Measurements from ENCODE around the gene CLN5. TPM values are rescaled to one million over a fixed set of nuclear protein-coding genes. Genes with fewer than 3 reads are reported as not detected.

Gene CLN5
- total RNA-seq, 1 donor, result 18.9 TPM

DNA sequence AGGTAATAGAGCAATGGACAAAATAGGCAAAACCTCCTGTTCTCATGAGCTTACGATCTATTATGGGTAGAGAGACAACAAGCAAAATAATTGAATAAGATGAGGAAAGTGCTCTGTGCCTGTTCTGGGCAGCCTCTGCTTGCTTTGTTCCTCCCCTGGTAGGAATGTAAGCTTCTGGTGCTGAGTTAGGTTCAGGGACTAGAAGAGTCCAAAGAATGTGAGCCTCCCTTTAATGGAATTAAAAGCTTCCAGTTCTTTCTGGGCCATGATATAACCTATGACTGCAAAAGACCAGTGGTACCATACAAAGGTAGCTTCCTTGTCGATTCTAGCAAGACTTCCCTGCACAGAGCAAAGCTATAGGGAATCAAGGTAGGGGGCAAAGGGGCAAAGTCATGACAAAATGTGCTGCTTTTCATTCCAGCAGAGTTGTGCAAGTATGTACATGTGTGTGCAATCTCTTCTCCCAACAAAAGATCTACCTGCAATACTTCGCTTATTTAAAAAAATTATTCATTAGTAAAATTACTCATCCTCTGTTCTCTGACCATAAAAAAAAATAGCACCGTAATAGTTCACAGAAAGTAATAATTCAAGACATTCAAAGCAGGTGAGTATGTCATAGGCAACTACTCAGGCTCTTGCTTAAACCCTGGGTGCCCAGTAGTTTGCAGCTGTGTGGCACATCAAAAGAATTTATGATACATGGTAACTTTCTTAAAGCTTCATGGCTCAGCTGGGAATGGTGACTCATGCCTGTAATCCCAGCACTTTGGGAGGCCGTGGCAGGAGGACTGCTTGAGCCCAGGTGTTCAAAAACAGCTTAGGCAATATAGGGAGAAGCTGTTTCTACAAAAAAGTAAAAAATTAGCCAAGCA is 22.2 kb upstream of the CLN5 start:
- peaks cover 22% of the 10 kb centered on the region for H3K27me3 ChIP-seq (ENCODE audit: insufficient read depth, low read length)
- no peak overlapping the region for H3K4me3 ChIP-seq (ENCODE audit: low read length)
- no peaks in the 10 kb centered on the region for H3K9me3 ChIP-seq (ENCODE audit: low read depth, low read length)
- no peaks in the 10 kb centered on the region for H3K4me1 ChIP-seq (ENCODE audit: insufficient read depth, low read length)

DNA sequence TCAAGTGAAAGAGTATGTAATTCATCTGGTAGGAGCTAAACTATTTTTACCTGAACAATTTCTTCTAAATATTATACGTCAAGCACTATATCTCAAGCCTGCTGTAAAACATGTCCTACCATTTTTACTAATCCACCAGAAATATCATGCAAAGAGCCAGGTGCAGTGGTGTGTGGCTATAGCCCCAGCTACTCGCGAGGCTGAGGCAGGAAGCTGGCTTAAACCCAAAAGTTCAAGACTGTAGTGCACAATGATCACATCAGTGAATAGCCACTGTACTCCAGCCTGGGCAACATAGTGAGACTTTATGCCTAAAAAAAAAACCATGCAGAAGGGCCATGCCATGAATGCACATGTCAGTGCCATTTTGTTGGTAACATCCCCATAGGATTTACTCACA is 20.7 kb upstream of the CLN5 start:
- Histone ChIP-seq H3K4me3 (ENCODE audit: low read length) (no peak overlapping the region), H3K4me1 (ENCODE audit: insufficient read depth, low read length) (no peaks in the 10 kb centered on the region), H3K9me3 (ENCODE audit: low read depth, low read length) (no peaks in the 10 kb centered on the region), H3K27me3 (ENCODE audit: insufficient read depth, low read length) (peaks cover 27% of the 10 kb centered on the region)

DNA sequence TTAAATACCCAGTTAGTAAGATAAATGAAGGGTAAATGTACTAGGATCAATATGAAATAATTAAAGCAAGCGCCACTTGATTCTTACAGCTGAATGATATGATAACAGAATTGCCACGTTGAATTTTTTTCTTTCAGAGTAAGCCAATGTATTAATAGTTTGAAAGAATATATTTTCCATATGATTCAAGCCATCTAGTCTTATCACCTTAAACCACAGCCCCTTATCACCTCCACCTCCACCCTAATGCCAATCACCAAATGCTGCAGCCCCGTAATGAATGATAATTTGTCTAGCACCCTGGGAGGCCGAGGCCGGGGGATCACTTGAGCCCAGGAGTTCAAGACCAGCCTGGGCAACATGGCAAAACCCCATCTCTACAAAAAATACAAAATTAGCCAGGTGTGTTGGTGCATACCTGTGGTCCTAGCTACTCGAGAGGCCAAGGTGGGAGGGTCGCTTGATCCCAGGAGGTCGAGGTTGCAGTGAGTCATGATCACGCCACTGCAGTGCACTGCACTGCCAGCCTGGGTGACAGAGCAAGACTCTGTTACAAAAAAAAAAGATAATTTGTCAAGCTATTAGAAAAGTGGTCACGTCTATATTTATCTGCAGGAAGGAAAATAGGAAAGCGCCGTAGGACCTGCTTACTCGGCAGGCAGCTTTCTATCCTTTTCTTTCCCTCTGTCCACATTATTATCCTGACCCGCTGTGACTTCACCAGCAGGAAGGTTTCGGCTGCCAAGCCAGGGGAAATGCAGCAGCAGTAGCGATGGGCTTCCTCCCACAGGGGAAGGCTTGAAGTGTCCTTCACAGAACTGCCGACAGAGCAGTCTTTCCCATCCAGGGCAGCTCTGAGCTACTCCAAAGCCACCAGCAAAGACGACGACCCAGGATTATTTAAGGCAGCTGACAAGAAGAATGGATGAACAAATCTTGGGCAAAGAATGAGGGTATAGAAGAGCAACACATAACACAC is 19.7 kb upstream of the CLN5 start:
- H3K4me1 ChIP-seq (ENCODE audit: insufficient read depth, low read length), result no peaks in the 10 kb centered on the region
- H3K9me3 ChIP-seq (ENCODE audit: low read depth, low read length), result no peaks in the 10 kb centered on the region

GRCh38 chr13:76973920-76974617 is 17.8 kb upstream of the CLN5 start:
- Histone ChIP-seq H3K4me3 (ENCODE audit: low read length) (no peak overlapping the region), H3K4me1 (ENCODE audit: insufficient read depth, low read length) (no peaks in the 10 kb centered on the region), H3K9me3 (ENCODE audit: low read depth, low read length) (no peaks in the 10 kb centered on the region), H3K27me3 (ENCODE audit: insufficient read depth, low read length) (peaks cover 44% of the 10 kb centered on the region)

More for the DNA sequence above, 19.7 kb upstream of the CLN5 start:
- peaks cover 28% of the 10 kb centered on the region for H3K27me3 ChIP-seq (ENCODE audit: insufficient read depth, low read length)
- no peak overlapping the region for H3K4me3 ChIP-seq (ENCODE audit: low read length)

GRCh38 chr13:76974618-76974975 is 17.3 kb upstream of the CLN5 start:
- Histone ChIP-seq H3K9me3 (ENCODE audit: low read depth, low read length) (no peaks in the 10 kb centered on the region), H3K4me3 (ENCODE audit: low read length) (no peak overlapping the region), H3K4me1 (ENCODE audit: insufficient read depth, low read length) (no peaks in the 10 kb centered on the region), H3K27me3 (ENCODE audit: insufficient read depth, low read length) (peaks cover 45% of the 10 kb centered on the region)

DNA sequence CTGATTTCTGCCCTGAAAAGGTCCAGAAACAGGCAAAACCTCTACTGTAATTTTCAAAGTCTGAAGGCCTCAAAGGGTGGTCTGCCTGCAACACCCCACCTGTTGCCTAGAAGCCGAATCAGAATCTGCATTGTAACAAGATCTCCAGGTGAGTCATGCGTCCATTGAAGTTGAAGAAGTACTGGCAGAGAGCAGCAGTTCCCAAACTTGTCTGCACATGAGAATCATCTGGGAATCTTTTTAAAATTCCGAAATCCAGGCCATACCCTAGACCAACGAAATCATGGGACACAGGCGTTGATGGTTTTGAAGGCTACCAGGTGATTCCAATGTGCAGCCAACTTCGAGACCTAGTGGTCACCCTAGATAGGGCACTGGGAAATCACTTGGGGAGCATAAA is 16.0 kb upstream of the CLN5 start:
- Histone ChIP-seq H3K4me3 (ENCODE audit: low read length) (no peak overlapping the region), H3K9me3 (ENCODE audit: low read depth, low read length) (no peaks in the 10 kb centered on the region), H3K4me1 (ENCODE audit: insufficient read depth, low read length) (peaks cover 7% of the 10 kb centered on the region), H3K27me3 (ENCODE audit: insufficient read depth, low read length) (peaks cover 51% of the 10 kb centered on the region)

DNA sequence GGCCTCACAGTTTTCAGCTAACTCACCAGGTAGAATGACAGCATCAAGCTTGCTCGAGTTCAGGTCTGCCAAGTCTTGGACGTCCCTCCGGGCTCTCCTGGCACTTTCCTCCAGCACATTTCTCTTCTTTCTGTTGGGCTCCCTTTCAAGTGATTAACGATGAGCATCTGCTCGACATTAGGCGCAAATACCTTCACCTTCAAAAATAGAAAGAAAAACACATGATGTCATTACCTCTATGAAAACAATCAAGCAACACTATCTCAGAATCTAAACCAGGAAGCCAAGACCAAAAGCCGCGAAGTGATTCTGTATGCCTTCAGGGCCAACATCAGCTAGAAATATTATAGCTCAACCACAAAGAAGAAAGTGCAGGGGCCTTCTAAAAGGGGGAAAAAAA is 15.4 kb upstream of the CLN5 start:
- Histone ChIP-seq H3K4me3 (ENCODE audit: low read length) (no peak overlapping the region), H3K27me3 (ENCODE audit: insufficient read depth, low read length) (peaks cover 52% of the 10 kb centered on the region), H3K4me1 (ENCODE audit: insufficient read depth, low read length) (peaks cover 7% of the 10 kb centered on the region), H3K9me3 (ENCODE audit: low read depth, low read length) (no peaks in the 10 kb centered on the region)

GRCh38 chr13:76976929-76977328 is 15.0 kb upstream of the CLN5 start:
- Histone ChIP-seq H3K9me3 (ENCODE audit: low read depth, low read length) (no peaks in the 10 kb centered on the region), H3K4me3 (ENCODE audit: low read length) (no peak overlapping the region), H3K4me1 (ENCODE audit: insufficient read depth, low read length) (peaks cover 7% of the 10 kb centered on the region), H3K27me3 (ENCODE audit: insufficient read depth, low read length) (peaks cover 51% of the 10 kb centered on the region)

GRCh38 chr13:76980075-76980718 is 11.7 kb upstream of the CLN5 start:
- Histone ChIP-seq H3K4me1 (ENCODE audit: insufficient read depth, low read length) (peaks cover 7% of the 10 kb centered on the region), H3K4me3 (ENCODE audit: low read length) (no peak overlapping the region), H3K27me3 (ENCODE audit: insufficient read depth, low read length) (peaks cover 38% of the 10 kb centered on the region), H3K9me3 (ENCODE audit: low read depth, low read length) (no peaks in the 10 kb centered on the region)

DNA sequence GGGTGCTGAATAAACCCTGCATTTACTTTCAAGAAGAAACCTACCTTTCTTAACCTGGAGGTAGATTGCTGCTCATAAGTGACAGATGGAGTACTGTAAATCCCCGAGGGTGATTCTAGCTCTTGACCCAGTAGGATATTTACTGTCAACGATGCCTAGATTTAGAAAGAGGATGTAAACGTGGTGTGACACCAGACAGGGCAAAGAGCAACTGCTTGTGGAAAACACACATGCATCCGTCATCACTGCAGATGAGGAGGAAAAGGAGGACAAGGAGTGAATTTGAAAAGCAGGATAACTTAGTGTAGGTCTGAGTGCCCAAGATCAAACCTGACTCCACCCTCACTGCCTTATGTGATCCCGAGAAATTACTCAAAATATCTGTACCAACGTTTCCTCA is 9.8 kb upstream of the CLN5 start:
- Histone ChIP-seq H3K9me3 (ENCODE audit: low read depth, low read length) (no peaks in the 10 kb centered on the region), H3K4me1 (ENCODE audit: insufficient read depth, low read length) (peaks cover 7% of the 10 kb centered on the region), H3K27me3 (ENCODE audit: insufficient read depth, low read length) (peaks cover 37% of the 10 kb centered on the region), H3K4me3 (ENCODE audit: low read length) (no peak overlapping the region)

DNA sequence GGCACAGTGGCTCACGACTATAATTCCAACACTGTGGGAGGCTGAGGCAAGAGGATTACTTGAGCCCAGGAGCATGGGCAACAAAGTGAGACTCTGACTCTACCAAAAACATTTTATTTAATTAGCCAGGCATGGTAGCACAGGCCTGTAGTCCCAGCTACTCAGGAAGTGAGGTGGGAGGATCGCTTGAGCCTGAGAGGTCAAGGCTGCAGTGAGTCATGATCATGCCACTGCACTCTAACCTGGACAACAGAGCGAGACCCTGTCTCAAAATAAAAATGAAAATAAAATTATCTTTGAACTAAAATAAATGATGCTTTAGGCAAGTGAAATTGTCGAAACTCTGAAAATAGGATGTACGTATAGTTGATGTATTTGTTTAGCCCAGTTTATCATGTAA is 8.2 kb upstream of the CLN5 start:
- H3K27me3 ChIP-seq (ENCODE audit: insufficient read depth, low read length), result peaks cover 29% of the 10 kb centered on the region
- H3K4me3 ChIP-seq (ENCODE audit: low read length), result no peak overlapping the region
- peaks cover 7% of the 10 kb centered on the region for H3K4me1 ChIP-seq (ENCODE audit: insufficient read depth, low read length)
- H3K9me3 ChIP-seq (ENCODE audit: low read depth, low read length), result no peaks in the 10 kb centered on the region

- Histone ChIP-seq H3K27me3 (ENCODE audit: insufficient read depth, low read length) (peaks cover 11% of the 10 kb centered on the region), H3K4me1 (ENCODE audit: insufficient read depth, low read length) (peaks cover 28% of the 10 kb centered on the region), H3K4me3 (ENCODE audit: low read length) (peak overlapping the region; percentile 80), H3K9me3 (ENCODE audit: low read depth, low read length) (no peaks in the 10 kb centered on the region)
These were observed 467 bp upstream of the CLN5 start for GRCh38 chr13:76991432-76991795.

- Histone ChIP-seq H3K4me3 (ENCODE audit: low read length) (peak overlapping the region; percentile 80), H3K4me1 (ENCODE audit: insufficient read depth, low read length) (peaks cover 28% of the 10 kb centered on the region), H3K27me3 (ENCODE audit: insufficient read depth, low read length) (peaks cover 2% of the 10 kb centered on the region), H3K9me3 (ENCODE audit: low read depth, low read length) (no peaks in the 10 kb centered on the region)
These were observed 694 bp downstream of the CLN5 start for GRCh38 chr13:76992548-76993001.

DNA sequence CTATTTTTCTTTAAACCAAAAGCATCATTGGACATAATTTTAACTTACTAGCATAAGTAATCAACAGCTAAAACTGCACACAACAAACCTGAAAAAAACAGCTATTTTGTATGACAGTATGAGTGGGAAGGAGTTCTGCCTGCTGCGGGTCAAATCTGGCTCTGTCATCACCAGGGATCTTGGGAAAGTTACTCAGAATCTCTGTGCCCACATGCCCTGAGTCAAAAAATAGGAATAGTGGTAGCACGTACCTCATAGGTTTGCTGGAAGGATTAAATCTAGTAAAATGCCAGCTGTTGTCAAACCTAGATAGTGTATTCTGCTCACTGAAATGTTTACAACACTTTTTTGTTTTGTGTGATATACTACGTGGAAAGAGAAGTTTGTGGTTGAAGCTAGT is 1.1 kb downstream of the CLN5 start:
- H3K27me3 ChIP-seq (ENCODE audit: insufficient read depth, low read length), result peaks cover 2% of the 10 kb centered on the region
- H3K4me1 ChIP-seq (ENCODE audit: insufficient read depth, low read length), result peaks cover 28% of the 10 kb centered on the region
- H3K9me3 ChIP-seq (ENCODE audit: low read depth, low read length), result no peaks in the 10 kb centered on the region
- peak overlapping the region; percentile 80 for H3K4me3 ChIP-seq (ENCODE audit: low read length)

Data from mononuclear cell (primary cell).